ENCODE data around the gene PKD1L1.
"Not testable (repeated sequence)": the region's sequence is repeated elsewhere in the genome, so short reads cannot be mapped to it uniquely, and the experiment has no call there.

Gene PKD1L1

GRCh38 chr7:47937711-47938573, 10.3 kb downstream of the PKD1L1 start:
- no peak for DNase-seq

GRCh38 chr7:47937065-47937687, 11.1 kb downstream of the PKD1L1 start:
- no peak for DNase-seq

GRCh38 chr7:47936323-47936722, 11.9 kb downstream of the PKD1L1 start:
- no peak for DNase-seq

- DNase-seq, result no peak
Measured at GRCh38 chr7:47935336-47935735, 12.9 kb downstream of the PKD1L1 start.

- no peak for DNase-seq
Measured at GRCh38 chr7:47934831-47935230, 13.4 kb downstream of the PKD1L1 start.

- DNase-seq, result no peak
Measured at GRCh38 chr7:47933215-47933614, 15.1 kb downstream of the PKD1L1 start.

GRCh38 chr7:47932466-47933037, 15.7 kb downstream of the PKD1L1 start:
- DNase-seq, result no peak

GRCh38 chr7:47932016-47932415, 16.2 kb downstream of the PKD1L1 start:
- DNase-seq, result no peak

GRCh38 chr7:47931005-47932004, 17.0 kb downstream of the PKD1L1 start:
- no peak for DNase-seq

GRCh38 chr7:47924266-47924665, 24.0 kb downstream of the PKD1L1 start:
- no peak for DNase-seq

- DNase-seq, result not testable (repeated sequence)
Measured at GRCh38 chr7:47923081-47923875, 25.0 kb downstream of the PKD1L1 start.

- DNase-seq, result not testable (repeated sequence)
Measured at GRCh38 chr7:47916514-47916913, 31.8 kb downstream of the PKD1L1 start.

GRCh38 chr7:47915616-47915976, 32.7 kb downstream of the PKD1L1 start:
- no peak for DNase-seq

- DNase-seq, result no peak
Measured at GRCh38 chr7:47914717-47915615, 33.3 kb downstream of the PKD1L1 start.

GRCh38 chr7:47912332-47912731, 35.9 kb downstream of the PKD1L1 start:
- DNase-seq, result no peak

- DNase-seq, result no peak
Measured at GRCh38 chr7:47908720-47909119, 39.5 kb downstream of the PKD1L1 start.

GRCh38 chr7:47907981-47908616, 40.2 kb downstream of the PKD1L1 start:
- no peak for DNase-seq

GRCh38 chr7:47906883-47907282, 41.4 kb downstream of the PKD1L1 start:
- DNase-seq, result no peak

GRCh38 chr7:47905076-47905920, 43.0 kb downstream of the PKD1L1 start:
- DNase-seq, result no peak

Data from hematopoietic multipotent progenitor cell treated with erythropoietin and hydrocortisone succinate and interleukin-3 and kit ligand, for 4 days (in vitro differentiated cells).